ENCODE data around the gene ARAF.

DNA sequence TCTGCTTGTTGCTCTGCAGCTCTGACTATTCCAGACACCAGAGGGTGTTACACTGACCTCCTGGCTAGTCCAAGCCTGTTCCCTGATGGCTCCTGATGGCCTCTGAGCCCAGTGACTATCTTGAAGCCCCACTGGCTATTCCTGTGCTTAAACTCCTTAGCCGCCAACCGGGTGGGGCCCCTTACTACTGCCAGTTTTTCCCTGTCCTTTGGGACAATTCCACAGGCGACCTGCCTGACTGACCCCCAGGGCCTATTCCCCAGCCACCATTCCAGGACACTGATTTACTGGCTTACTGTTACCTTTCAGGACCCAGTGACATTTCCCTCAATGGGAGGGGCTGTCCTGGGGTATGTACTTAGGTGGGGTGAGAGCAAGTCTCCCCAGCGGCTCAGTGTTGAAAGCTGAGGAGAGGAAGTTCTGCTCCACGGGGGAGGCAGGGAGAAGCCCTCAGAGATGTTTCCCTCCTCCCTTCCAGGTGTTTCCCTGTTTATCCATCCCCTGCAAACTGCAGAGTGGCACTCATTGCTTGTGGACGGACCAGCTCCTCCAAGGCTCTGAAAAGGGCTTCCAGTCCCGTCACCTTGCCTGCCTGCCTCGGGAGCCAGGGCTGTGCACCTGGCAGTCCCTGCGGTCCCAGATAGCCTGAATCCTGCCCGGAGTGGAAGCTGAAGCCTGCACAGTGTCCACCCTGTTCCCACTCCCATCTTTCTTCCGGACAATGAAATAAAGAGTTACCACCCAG, 25.2 kb downstream of the ARAF start:
- TF ChIP-seq POLR2AphosphoS5 (IDR thresholded peaks at IDR 0.05; ENCODE audit: low read depth, low read length) (no peak), FOXP2 (optimal IDR thresholded peaks at IDR 0.05; ENCODE audit: borderline replicate concordance, extremely low read depth, extremely low read length, insufficient read depth) (no peak), TAF1 (IDR thresholded peaks at IDR 0.05; ENCODE audit: borderline replicate concordance, insufficient read depth, low read length) (no peak)
- TF ChIP-seq, protein P1, sequence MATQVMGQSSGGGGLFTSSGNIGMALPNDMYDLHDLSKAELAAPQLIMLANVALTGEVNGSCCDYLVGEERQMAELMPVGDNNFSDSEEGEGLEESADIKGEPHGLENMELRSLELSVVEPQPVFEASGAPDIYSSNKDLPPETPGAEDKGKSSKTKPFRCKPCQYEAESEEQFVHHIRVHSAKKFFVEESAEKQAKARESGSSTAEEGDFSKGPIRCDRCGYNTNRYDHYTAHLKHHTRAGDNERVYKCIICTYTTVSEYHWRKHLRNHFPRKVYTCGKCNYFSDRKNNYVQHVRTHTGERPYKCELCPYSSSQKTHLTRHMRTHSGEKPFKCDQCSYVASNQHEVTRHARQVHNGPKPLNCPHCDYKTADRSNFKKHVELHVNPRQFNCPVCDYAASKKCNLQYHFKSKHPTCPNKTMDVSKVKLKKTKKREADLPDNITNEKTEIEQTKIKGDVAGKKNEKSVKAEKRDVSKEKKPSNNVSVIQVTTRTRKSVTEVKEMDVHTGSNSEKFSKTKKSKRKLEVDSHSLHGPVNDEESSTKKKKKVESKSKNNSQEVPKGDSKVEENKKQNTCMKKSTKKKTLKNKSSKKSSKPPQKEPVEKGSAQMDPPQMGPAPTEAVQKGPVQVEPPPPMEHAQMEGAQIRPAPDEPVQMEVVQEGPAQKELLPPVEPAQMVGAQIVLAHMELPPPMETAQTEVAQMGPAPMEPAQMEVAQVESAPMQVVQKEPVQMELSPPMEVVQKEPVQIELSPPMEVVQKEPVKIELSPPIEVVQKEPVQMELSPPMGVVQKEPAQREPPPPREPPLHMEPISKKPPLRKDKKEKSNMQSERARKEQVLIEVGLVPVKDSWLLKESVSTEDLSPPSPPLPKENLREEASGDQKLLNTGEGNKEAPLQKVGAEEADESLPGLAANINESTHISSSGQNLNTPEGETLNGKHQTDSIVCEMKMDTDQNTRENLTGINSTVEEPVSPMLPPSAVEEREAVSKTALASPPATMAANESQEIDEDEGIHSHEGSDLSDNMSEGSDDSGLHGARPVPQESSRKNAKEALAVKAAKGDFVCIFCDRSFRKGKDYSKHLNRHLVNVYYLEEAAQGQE (IDR thresholded peaks at IDR 0.05; ENCODE audit: insufficient read depth in 1 of 2, low read depth in 2 of 2, low read length in 2 of 2) = no peak
